Skeletal muscle satellite cell (primary cell): ENCODE measurements around the gene FLYWCH2.
"Not testable (repeated sequence)": the region's sequence is repeated elsewhere in the genome, so short reads cannot be mapped to it uniquely, and the experiment has no call there.

Experiments
- H3K27me3 ChIP-seq: 2 replicates; pipeline ENCODE4 v1.7.0; 2013; ENCODE audit warnings: low read length; ENCODE audit not compliant: control insufficient read depth, insufficient read depth
- H3K36me3 ChIP-seq: 2 replicates; pipeline ENCODE4 v1.7.0; 2013; ENCODE audit warnings: mild to moderate bottlenecking, control low read depth, low read length; ENCODE audit not compliant: insufficient read depth
- H3K4me1 ChIP-seq: 2 replicates; pipeline ENCODE4 v1.7.0; 2013; ENCODE audit warnings: low read length; ENCODE audit not compliant: control insufficient read depth, insufficient read depth
- H3K4me2 ChIP-seq: 2 replicates; pipeline ENCODE4 v1.7.0; 2013; ENCODE audit warnings: mild to moderate bottlenecking, low read length
- H3K4me3 ChIP-seq: 2 replicates; pipeline ENCODE4 v1.7.0; 2013; ENCODE audit warnings: low read length
- H3K9ac ChIP-seq: 2 replicates; pipeline ENCODE4 v1.7.0; 2013; ENCODE audit warnings: mild to moderate bottlenecking, low read depth, low read length, moderate library complexity
- H3K9me3 ChIP-seq: replicated peaks from 2 replicates; pipeline ENCODE4 v1.7.0; 2013; ENCODE audit warnings: mild to moderate bottlenecking, control low read depth, low read length

FLYWCH2 gene

DNA sequence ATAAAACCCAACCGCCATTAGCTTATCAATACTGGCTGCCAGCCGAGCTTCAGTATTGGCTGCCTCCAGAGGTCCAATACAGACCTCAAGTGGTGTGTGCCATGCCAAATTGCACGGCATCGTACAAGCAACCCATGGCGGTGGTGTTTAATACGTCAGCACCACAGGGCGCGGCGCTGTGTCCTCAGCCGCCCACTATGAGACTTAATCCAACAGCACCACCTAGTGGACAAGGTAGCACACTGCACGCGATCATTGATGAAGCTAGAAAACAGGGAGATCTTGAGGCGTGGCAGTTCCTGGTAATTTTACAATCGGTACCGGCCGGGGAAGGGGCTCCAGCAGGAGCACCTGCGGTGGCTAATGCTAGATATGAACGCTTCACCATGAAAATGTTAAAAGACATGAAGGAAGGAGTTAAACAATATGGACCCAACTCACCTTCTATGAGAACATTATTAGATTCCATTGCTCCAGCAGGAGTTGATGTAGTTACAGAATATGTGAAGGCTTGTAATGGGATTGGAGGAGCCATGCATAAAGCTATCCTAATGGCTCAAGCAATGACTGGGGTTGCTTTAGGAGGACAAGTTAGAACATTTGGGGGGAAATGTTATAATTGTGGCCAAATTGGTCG is 44.1 kb downstream of the FLYWCH2 start:
- Histone ChIP-seq H3K27me3 (no peaks in the 10 kb centered on the region), H3K4me1 (peaks cover 4% of the 10 kb centered on the region), H3K36me3 (peaks cover 21% of the 10 kb centered on the region), H3K9ac (no peak overlapping the region), H3K4me2 (peak overlapping the region; percentile 67), H3K9me3 (no peaks in the 10 kb centered on the region), H3K4me3 (peak overlapping the region; percentile 25)

DNA sequence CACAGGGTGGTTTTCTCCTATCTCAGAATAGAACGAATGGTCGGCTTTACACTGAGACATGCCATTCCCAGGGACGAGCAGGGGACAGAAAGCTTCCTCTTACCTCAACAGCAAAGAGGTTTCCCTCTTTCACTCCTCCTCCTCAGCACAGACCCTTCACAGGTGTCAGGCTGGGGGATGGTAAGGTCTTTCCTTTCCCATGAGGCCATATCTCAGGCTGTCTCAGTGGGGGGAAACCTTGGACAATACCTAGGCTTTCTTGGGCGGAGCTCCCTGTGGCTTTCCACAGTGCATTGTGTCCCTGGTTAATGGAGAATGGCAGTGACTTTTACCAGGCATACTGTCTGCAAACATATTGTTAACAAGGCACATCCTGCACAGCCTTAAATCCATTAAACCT is 45.1 kb downstream of the FLYWCH2 start:
- H3K4me3 ChIP-seq, H3K4me2 ChIP-seq, H3K4me1 ChIP-seq, H3K9ac ChIP-seq, H3K9me3 ChIP-seq, H3K27me3 ChIP-seq: not testable (repeated sequence)
- H3K36me3 ChIP-seq: peaks cover 21% of the 10 kb centered on the region

DNA sequence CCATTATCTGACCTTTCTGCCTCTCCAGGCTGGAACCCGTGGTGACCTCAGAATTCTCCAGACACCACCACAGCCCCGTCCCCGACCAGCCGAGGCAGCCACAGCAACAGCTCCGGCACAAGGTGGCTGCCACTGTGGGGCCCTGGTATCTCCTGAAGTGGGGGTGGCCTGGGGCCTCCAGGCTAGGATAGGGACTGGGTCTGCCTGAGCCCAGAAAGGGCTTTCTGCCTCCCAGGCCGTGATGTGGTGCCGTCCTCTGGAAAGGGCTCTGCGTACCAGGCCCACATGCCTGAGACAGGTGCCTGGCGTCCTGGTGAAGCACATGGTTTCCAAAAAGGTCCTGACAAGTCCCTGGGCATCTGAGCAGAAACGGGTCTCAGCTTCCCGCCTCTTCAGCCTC is 45.8 kb downstream of the FLYWCH2 start:
- H3K4me2 ChIP-seq: no peak overlapping the region
- H3K4me1 ChIP-seq: peaks cover 4% of the 10 kb centered on the region
- H3K36me3 ChIP-seq: peaks cover 21% of the 10 kb centered on the region
- H3K9ac ChIP-seq: no peak overlapping the region
- no peaks in the 10 kb centered on the region for H3K9me3 ChIP-seq
- H3K27me3 ChIP-seq: no peaks in the 10 kb centered on the region
- no peak overlapping the region for H3K4me3 ChIP-seq

DNA sequence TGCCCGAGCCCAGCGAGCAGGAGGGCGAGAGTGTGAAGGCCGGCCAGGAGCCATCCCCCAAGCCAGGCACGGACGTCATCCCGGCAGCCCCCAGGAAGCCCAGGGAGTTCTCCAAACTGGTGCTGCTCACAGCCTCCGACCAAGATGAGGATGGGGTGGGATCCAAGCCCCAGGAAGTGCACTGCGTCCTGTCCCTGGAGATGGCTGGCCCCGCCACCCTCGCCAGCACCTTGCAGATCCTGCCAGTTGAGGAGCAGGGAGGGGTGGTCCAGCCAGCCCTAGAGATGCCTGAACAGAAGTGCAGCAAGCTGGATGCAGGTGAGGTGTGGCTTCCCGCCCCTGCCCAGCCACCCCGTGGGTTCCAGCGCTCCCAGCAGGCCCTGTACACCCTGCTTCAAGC is 46.7 kb downstream of the FLYWCH2 start:
- Histone ChIP-seq H3K36me3 (peaks cover 25% of the 10 kb centered on the region), H3K9me3 (no peaks in the 10 kb centered on the region), H3K4me1 (peaks cover 4% of the 10 kb centered on the region), H3K27me3 (no peaks in the 10 kb centered on the region), H3K4me2 (no peak overlapping the region), H3K4me3 (no peak overlapping the region), H3K9ac (no peak overlapping the region)

DNA sequence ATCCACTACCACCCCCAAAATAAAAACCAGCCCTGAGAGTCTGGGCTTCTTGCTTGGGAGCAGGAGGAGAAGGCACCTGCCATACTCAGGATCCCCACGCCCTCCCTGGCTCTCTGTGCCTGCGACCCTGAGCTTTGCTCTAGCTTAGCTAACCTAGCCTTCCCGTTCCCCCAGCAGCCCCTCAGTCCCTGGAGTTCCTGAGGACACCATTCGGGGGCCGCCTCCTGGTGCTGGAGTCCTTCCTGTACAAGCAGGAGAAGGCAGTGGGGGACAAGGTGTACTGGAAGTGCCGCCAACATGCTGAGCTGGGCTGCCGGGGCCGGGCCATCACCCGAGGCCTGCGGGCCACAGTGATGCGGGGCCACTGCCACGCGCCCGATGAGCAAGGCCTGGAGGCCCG is 47.2 kb downstream of the FLYWCH2 start:
- Histone ChIP-seq H3K4me1 (peaks cover 4% of the 10 kb centered on the region), H3K4me3 (no peak overlapping the region), H3K27me3 (no peaks in the 10 kb centered on the region), H3K9me3 (no peaks in the 10 kb centered on the region), H3K9ac (no peak overlapping the region), H3K36me3 (peaks cover 27% of the 10 kb centered on the region), H3K4me2 (no peak overlapping the region)

DNA sequence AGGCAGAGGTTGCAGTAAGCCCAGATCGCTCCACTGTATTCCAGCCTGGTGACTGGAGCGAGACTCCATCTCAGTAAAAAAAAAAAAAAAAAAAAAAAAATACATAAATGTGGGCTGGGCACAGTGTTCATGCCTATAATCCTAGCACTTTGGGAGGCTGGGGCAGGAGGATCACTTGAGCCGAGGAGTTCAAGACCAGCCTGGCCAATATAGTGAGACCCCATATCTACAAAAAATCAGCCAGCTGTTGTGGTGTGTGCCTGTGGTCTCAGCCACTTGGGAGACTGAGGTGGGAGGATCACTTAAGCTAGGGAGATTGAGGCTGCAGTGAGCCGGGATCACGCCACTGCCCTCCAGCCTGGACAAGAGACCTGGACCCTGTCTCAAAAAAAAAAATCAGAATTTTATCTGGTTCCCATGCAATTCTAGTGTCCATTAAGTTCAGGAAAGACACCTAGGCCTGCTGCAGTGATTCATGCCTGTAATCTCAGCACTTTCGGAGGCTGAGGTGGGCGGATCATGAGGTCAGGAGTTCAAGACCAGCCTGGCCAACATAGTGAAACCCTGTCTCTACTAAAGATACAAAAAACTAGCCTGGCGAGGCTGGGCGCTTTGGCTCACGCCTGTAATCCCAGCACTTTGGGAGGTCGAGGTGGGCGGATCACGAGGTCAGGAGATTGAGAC is 48.4 kb downstream of the FLYWCH2 start:
- H3K27me3 ChIP-seq, H3K9ac ChIP-seq, H3K4me1 ChIP-seq, H3K4me3 ChIP-seq, H3K4me2 ChIP-seq, H3K9me3 ChIP-seq: not testable (repeated sequence)
- peaks cover 34% of the 10 kb centered on the region for H3K36me3 ChIP-seq

DNA sequence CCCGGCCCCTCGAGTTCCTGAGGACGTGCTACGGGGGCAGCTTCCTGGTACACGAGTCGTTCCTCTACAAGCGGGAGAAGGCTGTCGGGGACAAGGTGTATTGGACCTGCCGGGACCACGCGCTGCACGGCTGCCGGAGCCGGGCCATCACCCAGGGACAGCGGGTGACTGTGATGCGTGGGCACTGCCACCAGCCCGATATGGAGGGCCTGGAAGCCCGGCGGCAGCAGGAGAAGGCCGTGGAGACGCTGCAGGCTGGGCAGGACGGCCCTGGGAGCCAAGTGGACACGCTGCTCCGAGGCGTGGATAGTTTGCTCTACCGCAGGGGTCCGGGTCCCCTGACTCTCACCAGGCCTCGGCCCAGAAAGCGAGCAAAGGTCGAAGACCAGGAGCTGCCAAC is 50.1 kb downstream of the FLYWCH2 start:
- Histone ChIP-seq H3K4me3 (no peak overlapping the region), H3K36me3 (peaks cover 50% of the 10 kb centered on the region), H3K4me2 (no peak overlapping the region), H3K4me1 (no peaks in the 10 kb centered on the region), H3K9me3 (no peaks in the 10 kb centered on the region), H3K27me3 (no peaks in the 10 kb centered on the region), H3K9ac (no peak overlapping the region)

DNA sequence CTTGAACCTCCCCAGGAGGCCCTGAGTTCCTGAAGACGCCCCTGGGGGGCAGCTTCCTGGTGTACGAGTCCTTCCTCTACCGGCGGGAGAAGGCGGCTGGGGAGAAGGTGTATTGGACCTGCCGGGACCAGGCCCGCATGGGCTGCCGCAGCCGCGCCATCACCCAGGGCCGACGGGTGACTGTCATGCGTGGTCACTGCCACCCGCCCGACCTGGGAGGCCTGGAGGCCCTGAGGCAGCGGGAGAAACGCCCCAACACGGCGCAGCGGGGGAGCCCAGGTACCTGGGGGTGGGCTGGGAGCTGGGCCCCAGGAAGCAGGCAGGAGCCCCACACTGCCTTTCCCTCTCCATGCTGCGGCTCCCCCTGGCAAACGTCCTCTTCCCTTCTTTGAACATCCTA is 50.7 kb downstream of the FLYWCH2 start:
- Histone ChIP-seq H3K9me3 (no peaks in the 10 kb centered on the region), H3K4me3 (no peak overlapping the region), H3K27me3 (no peaks in the 10 kb centered on the region), H3K4me2 (no peak overlapping the region), H3K4me1 (no peaks in the 10 kb centered on the region), H3K9ac (no peak overlapping the region), H3K36me3 (peaks cover 52% of the 10 kb centered on the region)

DNA sequence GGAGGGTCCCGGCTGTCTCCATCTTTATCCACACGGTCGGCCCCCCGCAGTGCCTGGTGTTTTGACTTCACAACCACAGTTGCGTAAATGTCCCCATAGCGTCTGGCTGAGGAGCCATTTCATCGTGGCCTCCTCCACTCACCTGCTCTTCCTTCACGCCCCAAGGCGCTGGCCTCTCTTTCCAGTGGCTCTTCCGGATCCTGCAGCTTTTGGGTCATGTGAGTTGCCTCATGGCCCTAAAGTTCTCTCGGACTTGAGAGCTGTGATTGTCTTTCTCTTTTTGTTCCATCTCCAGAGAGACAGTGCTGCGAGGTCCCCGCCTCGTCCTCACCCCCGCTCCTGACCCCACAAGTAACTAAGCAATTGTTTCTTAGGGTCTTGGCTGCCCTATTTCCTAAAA is 51.4 kb downstream of the FLYWCH2 start:
- Histone ChIP-seq H3K4me1 (no peaks in the 10 kb centered on the region), H3K27me3 (no peaks in the 10 kb centered on the region), H3K36me3 (peaks cover 52% of the 10 kb centered on the region), H3K9ac (no peak overlapping the region), H3K9me3 (no peaks in the 10 kb centered on the region), H3K4me2 (no peak overlapping the region), H3K4me3 (no peak overlapping the region)

DNA sequence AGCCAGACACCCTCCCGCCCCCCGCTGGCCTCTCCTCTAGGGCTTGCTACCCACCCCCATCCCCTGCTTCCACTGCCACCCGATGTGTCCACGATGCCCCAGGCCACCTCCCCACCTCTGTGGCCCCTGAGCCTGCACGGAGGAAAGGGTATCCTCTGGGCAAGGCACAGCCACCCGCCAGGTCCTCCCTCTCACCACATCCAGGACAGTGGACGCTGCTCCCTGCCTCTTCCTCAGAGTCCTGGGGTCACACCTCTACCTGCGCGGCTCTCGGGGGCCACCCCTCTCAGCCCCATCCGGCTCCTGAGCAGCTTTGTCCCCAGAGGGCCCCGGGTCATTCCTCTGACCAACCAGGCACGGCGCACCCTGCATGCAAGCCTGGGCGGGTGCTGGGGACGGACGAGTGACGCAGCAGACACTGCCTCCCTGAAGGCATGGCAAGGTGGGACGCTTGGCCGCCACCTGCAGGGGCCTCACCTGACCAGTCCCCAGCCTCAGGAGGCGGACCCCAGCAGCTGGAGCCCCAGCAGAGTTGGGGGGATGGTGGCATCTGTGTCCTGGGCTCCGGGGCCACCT is 53.5 kb downstream of the FLYWCH2 start:
- Histone ChIP-seq H3K9ac (no peak overlapping the region), H3K4me3 (no peak overlapping the region), H3K4me1 (no peaks in the 10 kb centered on the region), H3K27me3 (no peaks in the 10 kb centered on the region), H3K36me3 (peaks cover 55% of the 10 kb centered on the region), H3K4me2 (no peak overlapping the region), H3K9me3 (no peaks in the 10 kb centered on the region)

DNA sequence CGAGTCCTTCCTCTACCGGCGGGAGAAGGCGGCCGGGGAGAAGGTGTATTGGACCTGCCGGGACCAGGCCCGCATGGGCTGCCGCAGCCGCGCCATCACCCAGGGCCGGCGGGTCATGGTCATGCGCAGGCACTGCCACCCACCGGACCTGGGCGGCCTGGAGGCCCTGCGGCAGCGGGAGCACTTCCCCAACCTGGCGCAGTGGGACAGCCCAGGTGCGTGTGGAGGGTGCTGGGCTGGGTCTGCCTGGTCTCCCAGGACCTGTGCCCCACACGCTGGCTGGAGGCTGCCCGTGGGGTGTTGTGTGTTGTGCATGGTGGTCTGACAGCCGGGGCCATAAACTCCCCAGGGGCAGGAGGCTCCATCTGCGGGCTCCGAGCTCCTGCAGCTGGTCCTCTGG is 54.2 kb downstream of the FLYWCH2 start:
- Histone ChIP-seq H3K36me3 (peaks cover 56% of the 10 kb centered on the region), H3K27me3 (no peaks in the 10 kb centered on the region), H3K4me2 (no peak overlapping the region), H3K9me3 (no peaks in the 10 kb centered on the region), H3K4me3 (no peak overlapping the region), H3K4me1 (no peaks in the 10 kb centered on the region), H3K9ac (no peak overlapping the region)

DNA sequence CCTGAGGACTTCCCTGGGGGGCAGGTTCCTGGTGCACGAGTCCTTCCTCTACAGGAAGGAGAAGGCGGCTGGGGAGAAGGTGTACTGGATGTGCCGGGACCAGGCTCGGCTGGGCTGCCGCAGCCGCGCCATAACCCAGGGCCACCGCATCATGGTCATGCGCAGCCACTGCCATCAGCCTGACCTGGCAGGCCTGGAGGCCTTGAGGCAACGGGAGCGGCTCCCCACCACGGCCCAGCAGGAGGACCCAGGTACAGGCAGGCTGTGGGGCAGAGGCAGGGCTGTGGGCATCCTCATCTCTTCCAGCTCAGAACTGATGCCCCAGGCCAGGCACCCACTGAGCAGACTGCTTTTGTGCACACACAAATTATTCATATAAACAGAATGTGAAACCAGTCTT is 55.2 kb downstream of the FLYWCH2 start:
- no peaks in the 10 kb centered on the region for H3K27me3 ChIP-seq
- H3K4me1 ChIP-seq: no peaks in the 10 kb centered on the region
- peaks cover 65% of the 10 kb centered on the region for H3K36me3 ChIP-seq
- no peak overlapping the region for H3K4me3 ChIP-seq
- H3K9me3 ChIP-seq: no peaks in the 10 kb centered on the region
- no peak overlapping the region for H3K9ac ChIP-seq
- H3K4me2 ChIP-seq: no peak overlapping the region
